HepG2 (cell line): ENCODE data around the gene EXTL1. TPM values are rescaled to one million over a fixed set of nuclear protein-coding genes. Genes with fewer than 3 reads are reported as not detected.

Experiments used
- AGO2 ChIP-seq: fragments of 200-400 bp; formaldehyde crosslinking; optimal IDR thresholded peaks from 2 replicates; pipeline ENCODE3; 2017; ENCODE audit warnings: mild to moderate bottlenecking, low read depth, low read length, moderate library complexity
- ARNT2 ChIP-seq: sonication (generic); formaldehyde crosslinking; IDR thresholded peaks from 2 replicates; pipeline ENCODE4 v1.8.0; 2022; ENCODE audit warnings: mild to moderate bottlenecking, low read depth, missing genetic modification reagents, moderate library complexity
- ASH2L ChIP-seq: fragments of 300-600, 200-600 bp; sonication (generic); IDR thresholded peaks from 2 replicates; pipeline ENCODE4 v1.7.0; 2017; ENCODE audit warnings: low read depth, mild to moderate bottlenecking, moderate library complexity, mixed read lengths, low read length; ENCODE audit not compliant: insufficient read length
- EED ChIP-seq: sonication (generic); formaldehyde crosslinking; IDR thresholded peaks from 2 replicates; pipeline ENCODE4 v1.5.0; 2020; ENCODE audit warnings: mild to moderate bottlenecking, missing genetic modification reagents
- HNRNPH1 ChIP-seq: fragments of 200-400 bp; formaldehyde crosslinking; optimal IDR thresholded peaks from 2 replicates; pipeline ENCODE3; 2017; ENCODE audit warnings: mild to moderate bottlenecking, low read depth, low read length
- JUND ChIP-seq: sonication (generic); formaldehyde crosslinking; IDR thresholded peaks from 2 replicates; pipeline ENCODE4 v1.8.0; 2022; ENCODE audit warnings: mild to moderate bottlenecking, missing genetic modification reagents
- NFKB2 ChIP-seq: sonication (generic); formaldehyde crosslinking; IDR thresholded peaks from 2 replicates; pipeline ENCODE4 v1.4.0; 2020; ENCODE audit warnings: missing genetic modification reagents, borderline replicate concordance
- SMARCC2 ChIP-seq: fragments of 450-650 bp; IDR thresholded peaks from 2 replicates; pipeline ENCODE4 v1.6.1; 2017; ENCODE audit warnings: antibody characterized with exemption, mild to moderate bottlenecking
- ZBTB8A ChIP-seq: sonication (generic); formaldehyde crosslinking; IDR thresholded peaks from 2 replicates; pipeline ENCODE4 v1.4.0; 2020; ENCODE audit warnings: mild to moderate bottlenecking, low read depth, missing genetic modification reagents, borderline replicate concordance
- ZNF75D ChIP-seq: sonication (generic); formaldehyde crosslinking; IDR thresholded peaks from 2 replicates; pipeline ENCODE4 v1.8.1; 2023; ENCODE audit warnings: missing genetic modification reagents, mild to moderate bottlenecking, borderline replicate concordance
- ZNF800 ChIP-seq: sonication (generic); formaldehyde crosslinking; IDR thresholded peaks from 2 replicates; pipeline ENCODE4 v1.4.0; 2020; ENCODE audit warnings: missing genetic modification reagents
- polyA plus RNA-seq, 8 experiments: library from polyadenylated mRNA; depleted of rRNA in 3 of 8; stranded (reverse) in 7 of 8; unstranded in 1 of 8; fragments of >200 nt; fragmentation: Illumina TruSeq in 4 of 8; extraction: Trizol in 4 of 8; gene quantifications; 2 replicates each; pipeline versions ENCODE4 v1.2.1 to v1.2.3, GENCODE V29; 2011 to 2016; ENCODE audit warnings: low read depth in 4 of 8, missing spikeins in 1 of 8, mixed read lengths in 1 of 8; ENCODE audit not compliant: insufficient read depth in 1 of 8
- total RNA-seq, 5 experiments: library from RNA; depleted of rRNA; stranded (reverse); fragments of >200 nt; fragmentation: Illumina TruSeq; extraction: Trizol; gene quantifications; 2 replicates each; pipeline ENCODE4 v1.2.3, GENCODE V29; 2016; ENCODE audit warnings: low read depth in 1 of 5
- TF ChIP-seq, protein P1 (sequence below): sonication (generic); formaldehyde crosslinking; IDR thresholded peaks from 2 replicates; pipeline ENCODE4 v1.5.0; 2020; ENCODE audit warnings: missing genetic modification reagents
- TF ChIP-seq, protein P2 (sequence below): fragments of 450-650 bp; IDR thresholded peaks from 2 replicates; pipeline ENCODE4 v1.6.1; 2016
- TF ChIP-seq, protein P3 (sequence below): sonication (generic); formaldehyde crosslinking; IDR thresholded peaks from 2 replicates; pipeline ENCODE4 v1.8.0; 2022; ENCODE audit warnings: missing genetic modification reagents, low read depth, mild to moderate bottlenecking, borderline replicate concordance
- TF ChIP-seq, protein P4 (sequence below): sonication (generic); formaldehyde crosslinking; IDR thresholded peaks from 2 replicates; pipeline ENCODE4 v1.4.0; 2020; ENCODE audit warnings: mild to moderate bottlenecking, missing genetic modification reagents

The EXTL1 gene
- total and polyA plus RNA-seq, 2 of the 13 experiments (the other 11 are each of a cell fraction or from before 2014, with no cell fraction given), result 0.35 to 1.0 TPM

- TF ChIP-seq, protein P1, sequence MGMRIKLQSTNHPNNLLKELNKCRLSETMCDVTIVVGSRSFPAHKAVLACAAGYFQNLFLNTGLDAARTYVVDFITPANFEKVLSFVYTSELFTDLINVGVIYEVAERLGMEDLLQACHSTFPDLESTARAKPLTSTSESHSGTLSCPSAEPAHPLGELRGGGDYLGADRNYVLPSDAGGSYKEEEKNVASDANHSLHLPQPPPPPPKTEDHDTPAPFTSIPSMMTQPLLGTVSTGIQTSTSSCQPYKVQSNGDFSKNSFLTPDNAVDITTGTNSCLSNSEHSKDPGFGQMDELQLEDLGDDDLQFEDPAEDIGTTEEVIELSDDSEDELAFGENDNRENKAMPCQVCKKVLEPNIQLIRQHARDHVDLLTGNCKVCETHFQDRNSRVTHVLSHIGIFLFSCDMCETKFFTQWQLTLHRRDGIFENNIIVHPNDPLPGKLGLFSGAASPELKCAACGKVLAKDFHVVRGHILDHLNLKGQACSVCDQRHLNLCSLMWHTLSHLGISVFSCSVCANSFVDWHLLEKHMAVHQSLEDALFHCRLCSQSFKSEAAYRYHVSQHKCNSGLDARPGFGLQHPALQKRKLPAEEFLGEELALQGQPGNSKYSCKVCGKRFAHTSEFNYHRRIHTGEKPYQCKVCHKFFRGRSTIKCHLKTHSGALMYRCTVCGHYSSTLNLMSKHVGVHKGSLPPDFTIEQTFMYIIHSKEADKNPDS (CRISPR knock-in tag), result peak; percentile 74
- TF ChIP-seq, protein P2, sequence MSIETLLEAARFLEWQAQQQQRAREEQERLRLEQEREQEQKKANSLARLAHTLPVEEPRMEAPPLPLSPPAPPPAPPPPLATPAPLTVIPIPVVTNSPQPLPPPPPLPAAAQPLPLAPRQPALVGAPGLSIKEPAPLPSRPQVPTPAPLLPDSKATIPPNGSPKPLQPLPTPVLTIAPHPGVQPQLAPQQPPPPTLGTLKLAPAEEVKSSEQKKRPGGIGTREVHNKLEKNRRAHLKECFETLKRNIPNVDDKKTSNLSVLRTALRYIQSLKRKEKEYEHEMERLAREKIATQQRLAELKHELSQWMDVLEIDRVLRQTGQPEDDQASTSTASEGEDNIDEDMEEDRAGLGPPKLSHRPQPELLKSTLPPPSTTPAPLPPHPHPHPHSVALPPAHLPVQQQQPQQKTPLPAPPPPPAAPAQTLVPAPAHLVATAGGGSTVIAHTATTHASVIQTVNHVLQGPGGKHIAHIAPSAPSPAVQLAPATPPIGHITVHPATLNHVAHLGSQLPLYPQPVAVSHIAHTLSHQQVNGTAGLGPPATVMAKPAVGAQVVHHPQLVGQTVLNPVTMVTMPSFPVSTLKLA, result peak; percentile 79
- TF ChIP-seq JUND (CRISPR knock-in tag), result peak; percentile 51; the same call in 1 of the 2 replicates
- TF ChIP-seq ZNF800 (CRISPR knock-in tag), result 0 out of 2 replicates have a peak, but pooled peaks have one; percentile 74
- no peak; the same call in 1 of the 2 replicates for TF ChIP-seq ZBTB8A
- TF ChIP-seq AGO2, result no peak
- TF ChIP-seq ARNT2, result peak; percentile 70; the same call in 1 of the 2 replicates
- TF ChIP-seq, protein P3, sequence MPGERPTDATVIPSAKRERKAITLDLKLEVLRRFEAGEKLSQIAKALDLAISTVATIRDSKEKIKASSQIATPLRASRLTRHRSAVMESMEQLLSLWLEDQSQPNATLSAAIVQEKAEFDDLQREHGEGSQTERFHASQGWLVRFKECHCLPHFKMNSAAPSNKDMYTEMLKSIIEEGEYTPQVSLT (CRISPR knock-in tag), result no peak
- no peak for TF ChIP-seq ZNF75D (CRISPR knock-in tag)
- no peak for TF ChIP-seq HNRNPH1
- peak; percentile 63 for TF ChIP-seq ASH2L
- TF ChIP-seq EED (CRISPR knock-in tag), result no peak
- TF ChIP-seq, protein P4, sequence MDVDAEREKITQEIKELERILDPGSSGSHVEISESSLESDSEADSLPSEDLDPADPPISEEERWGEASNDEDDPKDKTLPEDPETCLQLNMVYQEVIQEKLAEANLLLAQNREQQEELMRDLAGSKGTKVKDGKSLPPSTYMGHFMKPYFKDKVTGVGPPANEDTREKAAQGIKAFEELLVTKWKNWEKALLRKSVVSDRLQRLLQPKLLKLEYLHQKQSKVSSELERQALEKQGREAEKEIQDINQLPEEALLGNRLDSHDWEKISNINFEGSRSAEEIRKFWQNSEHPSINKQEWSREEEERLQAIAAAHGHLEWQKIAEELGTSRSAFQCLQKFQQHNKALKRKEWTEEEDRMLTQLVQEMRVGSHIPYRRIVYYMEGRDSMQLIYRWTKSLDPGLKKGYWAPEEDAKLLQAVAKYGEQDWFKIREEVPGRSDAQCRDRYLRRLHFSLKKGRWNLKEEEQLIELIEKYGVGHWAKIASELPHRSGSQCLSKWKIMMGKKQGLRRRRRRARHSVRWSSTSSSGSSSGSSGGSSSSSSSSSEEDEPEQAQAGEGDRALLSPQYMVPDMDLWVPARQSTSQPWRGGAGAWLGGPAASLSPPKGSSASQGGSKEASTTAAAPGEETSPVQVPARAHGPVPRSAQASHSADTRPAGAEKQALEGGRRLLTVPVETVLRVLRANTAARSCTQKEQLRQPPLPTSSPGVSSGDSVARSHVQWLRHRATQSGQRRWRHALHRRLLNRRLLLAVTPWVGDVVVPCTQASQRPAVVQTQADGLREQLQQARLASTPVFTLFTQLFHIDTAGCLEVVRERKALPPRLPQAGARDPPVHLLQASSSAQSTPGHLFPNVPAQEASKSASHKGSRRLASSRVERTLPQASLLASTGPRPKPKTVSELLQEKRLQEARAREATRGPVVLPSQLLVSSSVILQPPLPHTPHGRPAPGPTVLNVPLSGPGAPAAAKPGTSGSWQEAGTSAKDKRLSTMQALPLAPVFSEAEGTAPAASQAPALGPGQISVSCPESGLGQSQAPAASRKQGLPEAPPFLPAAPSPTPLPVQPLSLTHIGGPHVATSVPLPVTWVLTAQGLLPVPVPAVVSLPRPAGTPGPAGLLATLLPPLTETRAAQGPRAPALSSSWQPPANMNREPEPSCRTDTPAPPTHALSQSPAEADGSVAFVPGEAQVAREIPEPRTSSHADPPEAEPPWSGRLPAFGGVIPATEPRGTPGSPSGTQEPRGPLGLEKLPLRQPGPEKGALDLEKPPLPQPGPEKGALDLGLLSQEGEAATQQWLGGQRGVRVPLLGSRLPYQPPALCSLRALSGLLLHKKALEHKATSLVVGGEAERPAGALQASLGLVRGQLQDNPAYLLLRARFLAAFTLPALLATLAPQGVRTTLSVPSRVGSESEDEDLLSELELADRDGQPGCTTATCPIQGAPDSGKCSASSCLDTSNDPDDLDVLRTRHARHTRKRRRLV, result 0 out of 2 replicates have a peak, but pooled peaks have one; percentile 54
- TF ChIP-seq NFKB2, result peak; percentile 77; the same call in 1 of the 2 replicates
- TF ChIP-seq SMARCC2, result no peak
Measured at GRCh38 chr1:25997828-25998761, 23.5 kb upstream of the EXTL1 start, which contains the start of gene PAFAH2 (continued).
